HG02938 (cell line): ENCODE data around the gene KRTAP3-3.
"Not testable (repeated sequence)": the region's sequence is repeated elsewhere in the genome, so short reads cannot be mapped to it uniquely, and the experiment has no call there.

Experiments used
- ATAC-seq: cut with Tn5 transposase; IDR thresholded peaks from one replicate; pipeline ENCODE4 v1.9.1; 2021; ENCODE audit warnings: mild to moderate bottlenecking, moderate library complexity; ENCODE audit not compliant: unreplicated experiment

KRTAP3-3 gene

GRCh38 chr17:41008811-41009210 is 14.8 kb upstream of the KRTAP3-3 start, which contains the start of gene KRTAP3-1:
TSS of gene KRTAP3-1 (minus strand) at chr17:41009128. CDS start at chr17:41009074, 54 bp downstream.
- ATAC-seq, result no peak

- no peak for ATAC-seq
Observed at GRCh38 chr17:41004397-41004796, 10.4 kb upstream of the KRTAP3-3 start.

- ATAC-seq, result no peak
Observed at GRCh38 chr17:41003926-41004325, 10.0 kb upstream of the KRTAP3-3 start.

GRCh38 chr17:41002814-41003213 is 8.8 kb upstream of the KRTAP3-3 start:
- ATAC-seq, result no peak

- ATAC-seq, result no peak
Observed at GRCh38 chr17:41001795-41002194, 7.8 kb upstream of the KRTAP3-3 start.

- not testable (repeated sequence) for ATAC-seq
Observed at GRCh38 chr17:40999563-40999962, 5.6 kb upstream of the KRTAP3-3 start, which contains the start of gene KRTAP3-2. TSS of gene KRTAP3-2 (minus strand) at chr17:40999906. CDS start at chr17:40999853, 53 bp downstream.

- ATAC-seq, result no peak
Observed at GRCh38 chr17:40997361-40997760, 3.4 kb upstream of the KRTAP3-3 start.

- no peak for ATAC-seq
Observed at GRCh38 chr17:40996829-40997228, 2.9 kb upstream of the KRTAP3-3 start.

GRCh38 chr17:40995116-40995515 is 1.2 kb upstream of the KRTAP3-3 start:
- ATAC-seq, result no peak

- no peak for ATAC-seq
Observed at GRCh38 chr17:40993084-40993483, 880 bp downstream of the KRTAP3-3 start.

- ATAC-seq, result no peak
Observed at GRCh38 chr17:40992666-40993065, 1.3 kb downstream of the KRTAP3-3 start.

- no peak for ATAC-seq
Observed at GRCh38 chr17:40986920-40987319, 7.0 kb downstream of the KRTAP3-3 start.

- no peak for ATAC-seq
Observed at GRCh38 chr17:40984226-40984625, 9.7 kb downstream of the KRTAP3-3 start, which contains the start of gene KRT40. TSS of gene KRT40 (minus strand) at chr17:40984326. CDS start at chr17:40984273, 53 bp downstream.

- ATAC-seq, result no peak
Observed at GRCh38 chr17:40981115-40981514, 12.8 kb downstream of the KRTAP3-3 start.

- ATAC-seq, result no peak
Observed at GRCh38 chr17:40980596-40980995, 13.4 kb downstream of the KRTAP3-3 start.

- ATAC-seq, result no peak
Observed at GRCh38 chr17:40980117-40980516, 13.8 kb downstream of the KRTAP3-3 start.

GRCh38 chr17:40978575-40979151 is 15.3 kb downstream of the KRTAP3-3 start:
- no peak for ATAC-seq

- ATAC-seq, result no peak
Observed at GRCh38 chr17:40975516-40975915, 18.4 kb downstream of the KRTAP3-3 start.

- ATAC-seq, result no peak
Observed at GRCh38 chr17:40974366-40974765, 19.6 kb downstream of the KRTAP3-3 start.

- ATAC-seq, result no peak
Observed at GRCh38 chr17:40967582-40967981, 26.4 kb downstream of the KRTAP3-3 start.

- ATAC-seq, result no peak
Observed at GRCh38 chr17:40966848-40967247, 27.1 kb downstream of the KRTAP3-3 start, which contains the start of gene KRT39. TSS of gene KRT39 (minus strand) at chr17:40966948. CDS start at chr17:40966856, 92 bp downstream.

- no peak for ATAC-seq
Observed at GRCh38 chr17:40963838-40964237, 30.1 kb downstream of the KRTAP3-3 start.

GRCh38 chr17:40962059-40962561 is 31.9 kb downstream of the KRTAP3-3 start:
- no peak for ATAC-seq
